CD14-positive monocyte (primary cell): Measurements from ENCODE around the gene ZBTB8B. TPM values are rescaled to one million over a fixed set of nuclear protein-coding genes. Genes with fewer than 3 reads are reported as not detected.
"Not testable (repeated sequence)": the region's sequence is repeated elsewhere in the genome, so short reads cannot be mapped to it uniquely, and the experiment has no call there.

ENCODE experiments used
- DNase-seq, 3 donors: peaks; one replicate each; pipeline ENCODE4 v3.0.0-alpha.2; 2011 to 2022
- H2AFZ ChIP-seq: 2 replicates; pipeline ENCODE4 v1.6.0; 2012; ENCODE audit warnings: mild to moderate bottlenecking, low read depth, low read length, inconsistent platforms; ENCODE audit not compliant: insufficient read depth, poor library complexity, severe bottlenecking
- H3K27ac ChIP-seq, 2 donors: 1 replicate in 1 of 2; 2 replicates in 1 of 2; pipeline ENCODE4 v1.5.1; 2012 to 2013; ENCODE audit warnings: low read length in 2 of 2, control low read depth in 1 of 2, inconsistent platforms in 1 of 2, low read depth in 1 of 2, mild to moderate bottlenecking in 1 of 2
- H3K27me3 ChIP-seq, 2 donors: one replicate each; pipeline versions ENCODE4 v1.6.0 to v1.6.1; 2011 to 2013; ENCODE audit warnings: low read length in 2 of 2; ENCODE audit not compliant: control insufficient read depth in 2 of 2, insufficient read depth in 2 of 2
- H3K36me3 ChIP-seq, 2 donors: replicated peaks in 1 of 2; 1 replicate in 1 of 2; 2 replicates in 1 of 2; pipeline versions ENCODE4 v1.5.1 to v1.6.1; 2012 to 2013; ENCODE audit warnings: low read length in 2 of 2, control low read depth in 1 of 2, inconsistent platforms in 1 of 2, mild to moderate bottlenecking in 1 of 2; ENCODE audit not compliant: insufficient read depth in 2 of 2, control insufficient read depth in 1 of 2
- H3K4me1 ChIP-seq, 2 donors: 1 replicate in 1 of 2; 2 replicates in 1 of 2; pipeline versions ENCODE4 v1.5.1 to v1.6.1; 2012 to 2013; ENCODE audit warnings: low read length in 2 of 2, control low read depth in 1 of 2, inconsistent platforms in 1 of 2, mild to moderate bottlenecking in 1 of 2, moderate library complexity in 1 of 2; ENCODE audit not compliant: insufficient read depth in 2 of 2, control insufficient read depth in 1 of 2
- H3K4me2 ChIP-seq: replicated peaks from 2 replicates; pipeline ENCODE3; 2012; ENCODE audit warnings: low read length, moderate library complexity, mild to moderate bottlenecking; ENCODE audit not compliant: poor library complexity, severe bottlenecking; ENCODE audit errors: extremely low read depth
- H3K4me3 ChIP-seq, 3 experiments: fragments of 200-600 bp in 1 of 3; sonication (generic) in 1 of 3; replicated peaks in 1 of 3; 1 replicate in 2 of 3; 2 replicates in 1 of 3; pipeline ENCODE4 v1.5.1; 2011 to 2013; ENCODE audit warnings: low read length in 3 of 3, mild to moderate bottlenecking in 3 of 3, control low read depth in 2 of 3, low read depth in 2 of 3, inconsistent platforms in 1 of 3, moderate library complexity in 1 of 3
- H3K79me2 ChIP-seq: 2 replicates; pipeline ENCODE4 v1.6.0; 2012; ENCODE audit warnings: mild to moderate bottlenecking, control low read depth, inconsistent platforms, low read length, moderate library complexity; ENCODE audit not compliant: insufficient read depth
- H3K9ac ChIP-seq: 2 replicates; pipeline ENCODE4 v1.6.0; 2017; ENCODE audit warnings: low read length, mild to moderate bottlenecking; ENCODE audit not compliant: insufficient read depth, poor library complexity, severe bottlenecking
- H3K9me3 ChIP-seq, 2 donors: replicated peaks in 1 of 2; 1 replicate in 1 of 2; 2 replicates in 1 of 2; pipeline versions ENCODE4 v1.5.1 to v1.6.1; 2012 to 2013; ENCODE audit warnings: low read length in 2 of 2, control low read depth in 1 of 2; ENCODE audit not compliant: control insufficient read depth in 1 of 2, insufficient read depth in 1 of 2
- H4K20me1 ChIP-seq: 2 replicates; pipeline ENCODE4 v1.6.0; 2012; ENCODE audit warnings: mild to moderate bottlenecking, low read length, control low read depth, moderate library complexity; ENCODE audit not compliant: insufficient read depth
- H3K27ac Mint-ChIP-seq, 7 donors: one replicate each; pipeline ENCODE4 v1.8.0; 2020; ENCODE audit warnings: mild to moderate bottlenecking in 7 of 7, mixed read lengths in 7 of 7, moderate library complexity in 6 of 7, inconsistent platforms in 2 of 7
- H3K27me3 Mint-ChIP-seq, 3 donors: one replicate each; pipeline ENCODE4 v1.8.0; 2021 to 2022; ENCODE audit warnings: low read depth in 3 of 3, mild to moderate bottlenecking in 3 of 3, mixed read lengths in 3 of 3, moderate library complexity in 3 of 3, inconsistent platforms in 1 of 3
- H3K36me3 Mint-ChIP-seq, 2 donors: one replicate each; pipeline ENCODE4 v1.8.0; 2020; ENCODE audit warnings: mixed read lengths in 2 of 2, inconsistent platforms in 1 of 2, mild to moderate bottlenecking in 1 of 2
- H3K4me1 Mint-ChIP-seq: one replicate; pipeline ENCODE4 v1.8.0; 2020; ENCODE audit warnings: mild to moderate bottlenecking, mixed read lengths
- H3K4me3 Mint-ChIP-seq, 2 donors: one replicate each; pipeline ENCODE4 v1.8.0; 2020; ENCODE audit warnings: mild to moderate bottlenecking in 2 of 2, mixed read lengths in 2 of 2, moderate library complexity in 1 of 2
- H3K9me3 Mint-ChIP-seq, 7 donors: one replicate each; pipeline ENCODE4 v1.8.0; 2020 to 2022; ENCODE audit warnings: mixed read lengths in 7 of 7, mild to moderate bottlenecking in 6 of 7, moderate library complexity in 6 of 7, inconsistent platforms in 2 of 7
- CTCF ChIP-seq: fragments of 200-600 bp; IDR thresholded peaks from one replicate; pipeline ENCODE4 v1.8.0; 2022; ENCODE audit warnings: antibody characterized with exemption, mild to moderate bottlenecking
- WGBS: methylation state at CpG from one replicate; pipeline ENCODE4 v1.1.5; 2013; ENCODE audit warnings: missing lambda C conversion rate; ENCODE audit not compliant: insufficient coverage; 5-methylcytosine and 5-hydroxymethylcytosine counted together
- intact Hi-C, 2 donors: fragments of 100-400 bp; cut with micrococcal nuclease; formaldehyde crosslinking; loops; one replicate each; pipeline versions ENCODE4 v1.15.0 to v1.15.1; 2023
- polyA plus RNA-seq, 3 donors: library from polyadenylated mRNA; depleted of rRNA in 1 of 3; unstranded in 2 of 3; stranded (reverse) in 1 of 3; fragments of 300-500 nt in 2 of 3; fragments of >200 nt in 1 of 3; fragmentation: Illumina TruSeq in 2 of 3; gene quantifications; 1 replicate in 2 of 3; 2 replicates in 1 of 3; pipeline ENCODE4 v1.2.3, GENCODE V29; 2012 to 2021

Gene ZBTB8B
- polyA plus RNA-seq, 3 donors: not detected

- 58% methylated on average over 17 of the region's 28 CpGs for WGBS
- TF ChIP-seq CTCF: peak; percentile 23
- peaks cover 3 to 21% of the 10 kb centered on the region in 2 donors for H3K27me3 ChIP-seq
These were observed 6.3 kb downstream of the ZBTB8B start for GRCh38 chr1:32470991-32471694.

GRCh38 chr1:32471695-32472362 is 7.0 kb downstream of the ZBTB8B start:
- Mint-ChIP-seq H3K4me3 (no peak overlapping the region), H3K27ac (no peak overlapping the region), H3K36me3 (no peaks in the 10 kb centered on the region), H3K27me3 (peaks cover 19 to 27% (median 24%) of the 10 kb centered on the region in 3 donors), H3K9me3 (peaks cover 0 to 8% (median under 1%) of the 10 kb centered on the region in 7 donors), H3K4me1 (no peaks in the 10 kb centered on the region)
- H3K4me3 ChIP-seq: no peak overlapping the region
- no peak overlapping the region for H3K4me2 ChIP-seq
- DNase-seq: no peak
- H3K36me3 ChIP-seq: no peaks in the 10 kb centered on the region
- peaks cover 0 to 14% of the 10 kb centered on the region in 2 donors for H3K27me3 ChIP-seq
- no peaks in the 10 kb centered on the region for H3K4me1 ChIP-seq
- intact Hi-C loops: no loop called here
- H3K9ac ChIP-seq: no peak overlapping the region
- H4K20me1 ChIP-seq: no peaks in the 10 kb centered on the region
- peaks cover 0 to 4% of the 10 kb centered on the region in 2 donors for H3K9me3 ChIP-seq
- 100% methylated on average over 1 of the region's 3 CpGs for WGBS
- H3K79me2 ChIP-seq: no peaks in the 10 kb centered on the region
- no peak overlapping the region for H3K27ac ChIP-seq
- no peak overlapping the region for H2AFZ ChIP-seq
- no peak for TF ChIP-seq CTCF

More at GRCh38 chr1:32470991-32471694, 6.3 kb downstream of the ZBTB8B start:
- Mint-ChIP-seq H3K4me3 (no peak overlapping the region), H3K9me3 (peaks cover 0 to 8% (median 2%) of the 10 kb centered on the region in 7 donors), H3K4me1 (no peaks in the 10 kb centered on the region), H3K27me3 (peaks cover 24 to 33% (median 30%) of the 10 kb centered on the region in 3 donors), H3K36me3 (no peaks in the 10 kb centered on the region), H3K27ac (no peak overlapping the region)
- H3K9ac ChIP-seq: no peak overlapping the region
- H3K4me2 ChIP-seq: no peak overlapping the region
- H3K9me3 ChIP-seq: peaks cover 0 to 4% of the 10 kb centered on the region in 2 donors
- H3K4me1 ChIP-seq: no peaks in the 10 kb centered on the region
- intact Hi-C loops: no loop called here
- no peaks in the 10 kb centered on the region for H3K36me3 ChIP-seq
- no peak for DNase-seq
- H3K4me3 ChIP-seq: no peak overlapping the region
- H3K79me2 ChIP-seq: no peaks in the 10 kb centered on the region
- H2AFZ ChIP-seq: no peak overlapping the region
- no peak overlapping the region for H3K27ac ChIP-seq
- no peaks in the 10 kb centered on the region for H4K20me1 ChIP-seq

- H3K4me1 Mint-ChIP-seq, DNase-seq, H3K9me3 Mint-ChIP-seq, H3K4me3 ChIP-seq, H3K36me3 ChIP-seq, intact Hi-C loops, H2AFZ ChIP-seq, H3K79me2 ChIP-seq, H3K36me3 Mint-ChIP-seq, H3K27ac ChIP-seq, H3K9ac ChIP-seq, H3K4me2 ChIP-seq, H3K4me3 Mint-ChIP-seq, H4K20me1 ChIP-seq, H3K27ac Mint-ChIP-seq, H3K4me1 ChIP-seq, H3K9me3 ChIP-seq: not testable (repeated sequence)
- peaks cover 0 to 11% of the 10 kb centered on the region in 2 donors for H3K27me3 ChIP-seq
- H3K27me3 Mint-ChIP-seq: peaks cover 17% of the 10 kb centered on the region in 3 donors
- WGBS: 88% methylated on average over 6 of the region's 11 CpGs
These were observed 8.1 kb downstream of the ZBTB8B start for GRCh38 chr1:32472966-32473365.
